Stimulated activated naive CD8-positive, alpha-beta T cell treated with anti-CD3 and anti-CD28 coated beads, Interleukin-15, Interleukin-2, amounts not matched to agents 100 U/mL and 50 U/mL, for 24 hours (primary cell): ENCODE results near the gene TRPM1.

ENCODE experiments used
- ATAC-seq: fragments of 150-1000 bp; cut with Tn5 transposase; one replicate; pipeline ENCODE4 v1.10.0; 2021
- DNase-seq: peaks from one replicate; pipeline ENCODE4 v3.0.0; 2021

The TRPM1 gene

DNA sequence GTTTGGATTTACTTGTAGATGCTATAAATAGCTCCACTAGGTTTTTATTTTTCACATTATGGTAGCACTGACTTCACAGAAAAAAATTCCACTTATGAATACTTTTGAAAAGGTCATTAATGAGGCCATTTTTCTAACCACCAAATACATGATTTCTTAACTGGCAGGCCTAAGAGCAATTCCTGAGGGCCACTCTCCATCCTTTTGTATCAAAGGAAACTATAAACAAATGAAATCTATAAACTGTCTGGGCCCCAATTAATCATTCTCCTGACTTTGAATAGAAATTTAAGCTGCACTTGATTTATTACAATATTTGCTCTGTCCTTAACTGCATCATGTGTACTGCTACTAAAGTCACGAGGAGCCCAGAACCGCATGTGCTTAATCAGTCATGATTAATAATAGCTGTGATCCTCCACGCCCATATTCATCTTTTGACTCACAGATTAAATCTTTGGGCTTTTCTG lies 85.0 kb downstream of the TRPM1 start:
- DNase-seq (no peak), ATAC-seq (no peak)

DNA sequence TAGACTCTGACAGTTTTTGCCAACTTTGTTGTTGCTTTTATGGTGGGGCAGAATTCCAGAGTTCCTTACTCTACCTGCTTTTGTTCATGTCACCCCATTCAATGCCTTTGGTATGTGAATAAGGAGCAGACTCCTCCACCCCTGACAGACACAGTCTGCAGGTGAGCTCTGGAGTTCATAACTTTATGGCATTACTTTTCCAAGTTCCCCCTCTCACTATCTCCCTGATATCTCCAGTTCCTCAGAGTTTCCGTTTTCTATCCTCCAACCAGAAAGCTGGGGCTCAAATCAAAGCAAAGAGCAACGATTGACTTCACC lies 87.0 kb downstream of the TRPM1 start:
- ATAC-seq = no peak
- no peak for DNase-seq

DNA sequence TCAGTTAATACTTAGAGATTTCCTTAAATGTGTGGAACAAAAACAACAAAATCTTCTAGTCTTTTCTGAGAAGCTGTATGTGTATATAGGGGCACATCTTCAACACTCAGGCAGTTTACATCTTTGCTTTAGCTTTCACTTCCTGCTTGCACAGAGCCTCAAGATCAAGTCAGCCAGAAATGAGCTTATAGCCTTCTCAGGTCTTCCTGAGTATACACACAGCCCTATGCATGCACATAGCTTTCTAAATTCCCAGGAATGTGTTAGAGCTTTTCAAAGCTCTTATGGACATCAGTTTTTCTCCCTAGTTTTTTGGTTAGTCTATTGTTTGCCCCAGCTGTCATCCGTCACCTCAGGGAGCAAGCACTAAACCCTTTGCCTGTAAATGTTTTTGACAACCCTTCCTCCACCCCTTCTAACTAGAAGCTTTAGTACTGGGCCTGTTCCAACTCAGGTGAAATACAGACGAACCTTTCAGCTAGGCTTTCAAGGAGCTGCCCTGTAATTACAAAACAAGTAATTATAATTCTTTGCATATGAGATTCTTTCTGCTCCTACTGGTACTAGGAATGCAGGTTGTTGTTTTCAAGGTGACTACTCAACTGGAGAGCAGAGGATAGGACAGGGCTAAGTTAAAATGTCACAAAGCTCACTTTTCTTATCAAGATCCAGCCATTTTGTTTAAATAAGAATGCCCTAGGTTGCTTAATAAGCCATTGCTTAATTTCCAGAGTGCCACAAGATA lies 87.5 kb downstream of the TRPM1 start:
- ATAC-seq = no peak
- DNase-seq = no peak

DNA sequence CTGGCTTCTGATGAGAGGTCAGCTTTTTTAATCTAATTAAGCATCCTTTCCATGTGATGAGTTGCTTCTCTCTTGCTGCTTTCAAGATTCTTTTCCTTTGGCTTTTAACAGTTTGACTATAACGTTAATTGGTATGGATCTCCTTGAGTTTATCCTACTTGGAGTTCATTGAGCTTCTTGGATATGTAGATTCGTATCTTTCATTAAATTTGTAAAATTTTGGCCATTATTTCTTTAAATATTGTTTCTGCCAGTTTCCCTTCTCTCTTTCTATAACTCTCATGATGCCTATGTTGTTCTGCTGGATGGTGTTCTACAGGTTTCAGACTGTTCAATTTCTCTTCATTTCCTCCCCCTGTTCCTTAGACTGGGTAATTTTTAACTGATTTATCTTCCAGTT lies 89.1 kb downstream of the TRPM1 start:
- ATAC-seq (no peak), DNase-seq (no peak)

DNA sequence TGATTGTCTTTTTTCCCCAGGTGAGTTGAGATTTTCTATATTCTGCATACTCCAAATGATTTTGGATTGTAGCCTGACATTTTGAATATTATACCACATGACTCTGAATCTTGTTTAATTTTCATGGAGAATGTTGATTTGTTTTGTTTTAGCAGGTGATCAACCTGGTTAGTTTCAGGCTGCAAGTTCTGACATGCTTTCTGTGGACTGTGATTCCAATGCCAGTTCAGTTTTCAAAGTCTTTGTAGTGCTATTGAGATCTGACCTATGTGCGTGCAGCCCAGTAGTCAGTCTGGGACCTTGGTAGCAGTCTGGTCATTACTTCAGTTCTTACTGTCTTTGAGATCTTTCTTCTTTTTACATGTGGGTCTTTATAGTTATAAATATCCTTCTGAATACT lies 91.5 kb downstream of the TRPM1 start:
- DNase-seq (no peak), ATAC-seq (no peak)

DNA sequence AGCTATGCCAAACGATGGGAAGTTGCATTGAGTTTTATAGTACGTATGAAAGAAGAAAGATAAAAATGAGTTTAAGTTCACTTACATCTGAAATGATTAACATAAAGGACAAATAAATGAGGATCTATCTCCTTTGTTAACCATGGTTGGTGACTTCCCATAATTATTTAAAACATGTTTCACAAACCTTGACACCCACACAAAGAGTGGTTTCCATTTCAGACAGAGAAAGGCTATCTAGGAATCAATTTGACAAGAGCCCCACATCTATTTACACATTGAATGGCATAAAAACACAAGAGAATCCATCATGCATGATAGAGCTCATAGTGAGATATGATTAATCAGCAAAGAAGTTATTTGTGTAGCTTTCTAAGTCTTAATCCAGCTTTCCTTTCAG lies 95.9 kb downstream of the TRPM1 start:
- ATAC-seq (no peak), DNase-seq (no peak)

DNA sequence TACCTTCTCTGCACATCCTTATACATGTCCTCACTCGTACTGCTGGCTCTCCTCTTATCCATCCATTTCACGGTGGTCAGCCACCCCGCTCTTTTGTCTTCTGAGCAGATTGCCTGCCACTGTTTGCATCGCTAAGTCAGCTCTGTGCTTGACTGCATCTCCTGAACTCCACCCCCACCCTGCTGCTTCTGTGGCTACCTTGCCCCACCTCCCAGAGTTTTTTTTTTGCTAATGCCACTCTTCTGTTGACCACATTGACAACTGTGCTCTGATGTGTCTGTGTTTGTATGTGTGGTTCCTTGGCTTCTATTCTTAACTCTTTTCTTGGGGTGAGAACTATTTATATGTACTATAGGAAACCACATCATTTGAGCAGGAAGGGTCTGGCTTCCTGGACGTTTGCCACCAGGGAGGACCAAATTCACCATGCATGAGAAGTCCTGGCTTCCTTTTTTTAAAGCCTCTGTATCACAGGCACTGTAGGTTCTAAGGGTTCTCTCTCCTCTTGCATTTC lies 97.2 kb downstream of the TRPM1 start:
- ATAC-seq (no peak), DNase-seq (no peak)

DNA sequence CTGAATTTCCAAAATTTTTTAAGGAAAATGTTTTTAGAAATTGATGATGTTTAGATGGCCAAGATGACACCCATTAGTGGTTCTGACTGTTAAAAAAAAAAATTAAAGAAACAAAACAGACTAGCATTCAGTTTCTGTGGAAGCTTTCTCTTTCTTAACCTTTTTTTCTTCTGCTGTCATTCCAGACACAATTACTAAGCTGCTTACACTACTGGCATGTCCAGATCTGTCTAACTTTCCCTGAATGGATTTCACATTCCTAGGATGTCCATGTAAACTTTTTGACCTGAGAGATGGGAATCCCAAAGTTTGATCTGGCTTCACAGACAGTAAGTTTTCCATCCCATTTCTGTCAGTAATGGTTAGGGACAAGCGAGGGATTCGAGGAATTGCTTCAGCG lies 99.8 kb downstream of the TRPM1 start:
- ATAC-seq (no peak), DNase-seq (no peak)

DNA sequence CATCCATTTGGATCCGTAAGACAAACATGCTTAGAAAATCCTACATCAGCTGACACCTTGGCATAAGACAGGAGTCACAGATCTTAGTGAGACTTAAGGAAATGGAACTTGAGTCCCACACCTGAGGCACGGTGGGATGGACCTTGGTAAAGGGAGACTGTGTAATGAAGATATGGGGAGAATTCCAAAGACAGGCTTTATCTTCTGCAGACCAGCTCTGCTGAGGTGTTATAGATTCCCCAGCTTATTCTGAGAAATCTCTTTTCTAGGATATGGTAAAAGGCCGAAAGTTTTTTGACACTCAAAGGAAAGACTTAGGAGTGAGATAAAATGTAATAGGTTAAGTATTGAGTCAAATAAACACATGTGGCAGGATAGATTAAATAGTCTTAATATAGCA lies 101.8 kb downstream of the TRPM1 start:
- DNase-seq (no peak), ATAC-seq (no peak)

DNA sequence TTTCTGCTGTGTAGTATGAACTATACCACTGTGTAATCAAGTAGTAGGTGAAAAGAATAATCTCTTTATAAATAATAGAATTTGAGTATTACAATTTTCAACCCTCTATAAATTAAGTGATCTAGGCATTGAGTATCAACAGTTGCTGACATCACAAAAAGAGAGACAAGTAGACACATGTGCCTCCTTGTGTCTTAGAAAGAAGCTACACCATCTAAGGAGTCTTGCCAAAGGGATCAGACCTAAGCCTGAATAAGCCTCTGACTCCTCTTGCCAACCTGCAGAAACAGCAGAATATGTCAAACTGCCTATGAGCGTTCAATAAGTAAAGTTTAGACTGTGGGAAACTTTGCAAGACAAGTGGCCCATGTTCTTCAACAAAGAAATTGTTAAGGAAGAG lies 104.3 kb downstream of the TRPM1 start:
- ATAC-seq = no peak

DNA sequence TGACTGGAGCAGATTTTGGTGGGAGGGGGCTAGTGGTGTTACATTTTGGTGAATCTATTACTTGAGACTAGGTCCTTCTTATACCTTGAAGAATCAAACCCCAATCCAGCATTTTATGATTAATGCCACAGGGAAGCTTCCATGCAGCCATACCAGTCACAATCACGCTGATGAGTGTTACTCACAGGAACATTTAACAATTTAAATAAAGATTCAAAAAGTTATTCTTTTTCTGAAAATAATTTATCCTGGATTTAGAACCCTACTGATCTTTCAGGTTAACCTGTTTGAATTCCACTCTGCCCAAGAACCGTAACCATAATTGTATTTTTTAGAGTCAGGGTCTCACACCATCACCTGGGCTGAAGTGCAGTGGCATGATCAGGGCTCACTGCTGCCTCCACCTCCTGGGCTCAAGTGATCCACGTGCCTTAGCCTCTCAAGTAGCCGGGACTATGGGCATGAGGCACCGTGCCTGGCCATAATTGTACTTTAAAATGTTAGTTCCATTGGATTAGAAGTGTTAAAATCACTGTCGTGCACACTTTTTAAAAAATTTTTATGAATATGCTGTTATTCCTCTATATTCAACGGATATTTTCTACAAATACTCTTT lies 109.2 kb downstream of the TRPM1 start:
- DNase-seq (no peak), ATAC-seq (no peak)

More for the DNA sequence above, 104.3 kb downstream of the TRPM1 start:
- no peak for DNase-seq

DNA sequence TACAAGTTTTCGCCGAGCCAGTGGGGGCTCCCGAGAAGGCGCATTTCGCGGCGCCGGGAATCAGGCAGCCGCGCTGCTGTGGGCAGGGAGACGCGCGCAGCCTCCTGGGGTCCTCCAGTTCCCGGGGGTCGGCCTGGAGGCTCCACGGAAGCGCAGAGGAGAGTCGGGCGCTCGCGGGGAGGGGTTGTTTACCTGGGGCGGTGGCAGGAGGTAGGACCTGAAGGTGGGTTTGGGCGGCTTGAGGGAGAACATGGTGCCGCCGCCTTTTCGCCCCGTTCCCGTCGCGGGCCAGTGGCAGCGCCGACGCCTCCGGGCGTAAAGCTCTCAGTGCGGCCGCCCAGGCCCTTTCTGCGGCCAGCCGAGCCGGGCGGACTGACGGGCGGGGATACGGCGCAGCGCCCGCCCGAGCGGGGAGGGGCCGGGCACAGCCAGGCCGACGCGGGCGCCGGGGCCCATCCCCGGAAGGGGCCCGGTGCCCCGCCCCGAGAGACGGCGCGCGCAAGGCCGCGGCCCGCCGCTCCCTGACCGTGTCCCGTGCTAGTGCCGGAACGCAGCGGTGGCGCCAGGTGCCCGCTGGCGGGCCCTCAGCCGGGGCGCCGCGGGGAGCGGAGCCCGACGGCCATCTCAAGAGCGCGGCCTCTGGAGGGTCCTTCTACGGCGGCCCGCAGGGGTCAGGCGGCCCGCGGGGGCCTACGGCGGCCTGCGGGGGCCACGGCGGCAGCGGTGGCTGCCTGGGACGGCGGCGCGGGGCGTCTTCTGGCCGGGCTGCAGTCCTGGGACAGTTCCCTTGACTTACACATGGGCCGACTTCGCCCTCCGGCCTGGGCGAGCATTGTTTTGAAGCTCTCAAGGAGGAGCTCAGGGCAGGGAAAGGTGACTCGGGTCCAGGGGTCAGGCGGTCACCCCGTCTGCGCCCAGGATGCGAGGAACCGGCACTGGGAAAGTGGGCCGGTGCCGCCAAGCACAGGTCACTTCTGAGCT lies 110.0 kb downstream of the TRPM1 start, which contains the start of gene MTMR10:
Gene MTMR10, minus strand, starts transcription at position 374 of the 981 bp plus-strand sequence. Its CDS starts 122 bp downstream, at position 252.
- peak; percentile 80 for DNase-seq
- peak; percentile 97 for ATAC-seq

DNA sequence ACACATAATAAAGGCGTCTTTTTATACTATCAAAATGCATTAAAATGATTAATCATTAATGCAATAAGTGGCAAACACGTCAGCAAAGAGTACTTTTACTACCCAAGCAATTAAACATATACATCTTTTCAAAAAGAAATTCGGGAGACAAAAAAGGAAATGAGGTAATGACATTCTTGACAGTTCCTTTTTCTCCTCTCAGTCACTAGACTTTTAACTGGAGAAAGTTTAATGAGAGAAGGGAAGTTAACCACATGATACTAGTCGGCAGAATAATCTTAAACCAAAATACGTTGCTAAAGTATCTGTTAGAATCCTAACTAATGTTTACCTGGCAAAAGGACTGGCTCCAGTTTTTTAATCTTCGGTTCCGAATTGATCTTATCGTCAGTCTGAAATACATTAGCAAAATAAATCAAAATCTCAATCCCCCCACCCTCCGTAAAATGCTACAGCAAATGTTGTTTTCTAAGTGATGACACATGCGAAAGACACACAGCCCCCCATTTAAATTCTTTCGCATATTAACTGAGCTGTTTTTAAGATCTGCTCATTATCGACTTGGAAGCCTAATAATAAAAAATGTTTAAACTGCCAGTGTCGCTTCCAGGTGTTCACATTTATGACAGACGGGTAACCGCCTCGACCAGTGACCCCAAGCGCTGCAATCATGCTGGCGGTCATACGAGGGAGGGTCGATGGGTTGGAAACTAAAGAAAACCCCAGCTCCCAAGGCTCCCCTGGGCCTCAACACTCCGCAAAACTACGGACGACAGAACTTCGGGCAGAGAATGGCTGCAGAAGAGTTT lies 110.9 kb downstream of the TRPM1 start:
- peak; percentile 1 for ATAC-seq
- DNase-seq = no peak

DNA sequence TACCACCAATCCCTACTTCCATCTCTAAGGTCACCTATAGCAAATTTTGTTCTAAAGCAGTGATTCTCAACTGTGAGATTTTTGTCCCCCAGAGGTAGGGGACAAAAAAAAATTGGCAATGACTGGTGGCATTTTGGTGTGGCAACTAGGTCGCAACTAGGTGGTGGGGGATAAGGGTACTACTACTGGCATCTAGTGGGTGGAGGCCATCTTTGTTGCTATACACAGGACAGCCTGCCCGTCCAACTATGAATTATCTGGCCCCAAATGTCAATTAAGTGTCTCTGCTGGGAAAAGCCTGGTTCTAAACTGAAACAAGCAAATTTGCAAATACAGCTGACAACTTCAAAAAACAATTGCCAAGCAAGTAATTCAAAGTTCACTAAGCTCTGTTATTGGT lies 111.5 kb downstream of the TRPM1 start:
- DNase-seq = no peak
- ATAC-seq = no peak

DNA sequence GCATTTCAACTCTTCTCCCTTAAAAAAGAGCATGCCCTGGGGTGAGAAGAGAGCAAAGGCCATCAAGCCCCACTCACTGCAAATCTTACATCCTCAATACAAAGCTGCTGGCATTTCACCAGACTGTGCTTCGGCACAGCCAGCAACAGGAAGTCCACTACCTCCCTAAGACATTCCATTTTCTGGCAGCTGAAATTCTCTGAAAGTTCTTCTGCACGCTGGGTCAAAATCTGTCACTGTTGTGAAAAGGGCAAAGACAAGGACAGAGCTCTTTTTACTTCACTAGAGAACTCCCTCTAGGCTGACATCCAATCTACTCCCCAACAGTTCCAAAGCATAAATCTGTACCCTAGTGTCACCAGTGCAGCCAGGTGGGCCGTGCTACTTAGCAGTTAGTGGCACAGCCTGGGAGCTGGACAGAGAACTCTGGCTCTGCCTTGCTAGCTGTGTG lies 116.4 kb downstream of the TRPM1 start:
- no peak for DNase-seq
- ATAC-seq = no peak

DNA sequence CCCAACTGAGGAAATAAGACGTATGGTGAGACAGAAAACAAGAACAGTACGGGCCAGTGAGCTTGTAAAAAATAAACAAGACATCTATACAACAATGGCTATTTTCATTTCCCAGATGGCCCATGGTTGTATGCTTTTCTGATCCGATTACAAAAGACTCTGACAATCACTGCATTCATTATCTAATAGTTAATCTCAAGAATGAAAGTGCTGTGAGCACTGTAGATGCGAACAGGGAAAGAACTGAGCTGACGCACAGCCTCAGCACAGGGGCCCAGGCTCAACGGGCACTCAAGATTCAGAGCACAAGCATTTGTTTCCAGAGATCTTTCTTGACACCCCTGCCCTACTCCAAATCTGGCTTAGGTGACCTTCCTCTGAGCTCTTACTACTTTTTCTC lies 117.0 kb downstream of the TRPM1 start:
- DNase-seq (no peak), ATAC-seq (no peak)

DNA sequence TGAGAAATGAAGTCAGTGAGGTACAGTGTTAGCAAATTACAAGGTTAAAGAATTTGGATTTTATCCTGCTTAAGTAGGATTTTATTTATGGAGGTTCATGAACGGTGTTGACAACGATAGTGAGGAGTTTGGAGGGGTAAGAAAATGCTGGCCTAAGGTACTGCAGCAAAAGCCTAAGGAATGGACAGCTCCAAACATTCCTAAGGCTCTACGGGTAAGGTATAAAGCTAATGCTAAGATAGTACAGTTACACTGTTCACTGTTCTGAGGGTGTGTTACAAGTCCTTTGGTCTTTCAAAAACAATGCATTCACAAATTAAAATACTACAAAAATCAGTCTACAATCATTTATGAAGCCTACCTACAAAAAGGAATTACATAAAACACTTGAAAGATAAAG lies 117.4 kb downstream of the TRPM1 start:
- ATAC-seq = no peak

DNA sequence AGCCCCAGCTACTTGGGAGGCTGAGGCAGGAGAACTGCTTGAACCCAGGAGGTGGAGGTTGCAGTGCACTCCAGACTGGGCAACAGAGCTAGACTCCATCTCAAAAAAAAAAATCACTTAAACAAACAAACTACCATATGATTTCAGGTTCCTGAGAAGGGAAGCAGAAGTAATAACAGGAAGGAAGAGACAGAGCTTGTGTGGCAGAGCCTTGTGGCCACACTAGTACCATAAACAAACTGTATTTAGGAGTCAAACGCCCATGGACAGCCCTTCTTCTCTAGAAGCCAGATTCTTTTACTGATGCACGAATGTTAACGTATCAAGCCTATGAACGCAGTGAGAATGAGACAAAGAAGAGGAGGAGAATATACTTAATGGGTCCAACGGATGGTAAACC lies 122.1 kb downstream of the TRPM1 start:
- ATAC-seq = no peak
- no peak for DNase-seq

More for the DNA sequence above, 117.4 kb downstream of the TRPM1 start:
- DNase-seq = no peak

DNA sequence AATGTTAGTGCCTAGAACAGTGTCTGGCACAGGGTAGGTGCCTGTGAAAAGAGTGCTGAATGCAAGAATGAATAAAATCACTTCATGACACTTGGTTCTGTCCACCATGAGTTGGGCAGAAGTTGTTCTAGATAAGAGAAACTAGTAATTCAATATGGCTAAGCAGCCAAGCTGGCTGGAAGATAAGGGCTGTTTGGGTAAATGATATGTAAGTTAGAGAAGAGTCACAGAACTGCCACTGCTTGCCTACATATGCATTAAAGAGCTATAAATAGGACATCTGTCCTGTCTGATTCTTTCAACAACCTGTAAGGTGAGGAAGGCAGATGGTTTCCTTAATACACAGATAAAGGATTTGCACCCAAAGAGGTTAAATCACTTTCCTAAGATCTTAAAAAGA lies 123.2 kb downstream of the TRPM1 start:
- DNase-seq = no peak
- no peak for ATAC-seq

DNA sequence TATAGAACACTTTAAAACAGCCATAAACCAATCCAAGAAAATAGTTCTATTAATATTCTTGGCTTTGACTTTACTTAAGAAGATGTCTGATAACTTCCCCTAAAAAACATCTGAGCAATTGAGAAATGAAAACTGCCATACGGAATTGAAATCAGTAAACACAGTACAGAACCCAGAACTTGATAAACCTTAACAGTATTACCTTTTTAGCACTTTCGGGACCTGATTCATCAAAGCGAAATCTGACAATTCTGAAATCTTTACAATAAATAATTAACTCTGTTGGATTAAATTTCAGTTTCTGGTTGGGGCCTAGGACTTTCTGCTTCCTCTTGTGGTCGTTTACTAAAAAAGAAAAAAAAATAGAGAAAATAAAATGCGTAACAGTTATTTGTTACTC lies 127.4 kb downstream of the TRPM1 start:
- ATAC-seq = no peak

DNA sequence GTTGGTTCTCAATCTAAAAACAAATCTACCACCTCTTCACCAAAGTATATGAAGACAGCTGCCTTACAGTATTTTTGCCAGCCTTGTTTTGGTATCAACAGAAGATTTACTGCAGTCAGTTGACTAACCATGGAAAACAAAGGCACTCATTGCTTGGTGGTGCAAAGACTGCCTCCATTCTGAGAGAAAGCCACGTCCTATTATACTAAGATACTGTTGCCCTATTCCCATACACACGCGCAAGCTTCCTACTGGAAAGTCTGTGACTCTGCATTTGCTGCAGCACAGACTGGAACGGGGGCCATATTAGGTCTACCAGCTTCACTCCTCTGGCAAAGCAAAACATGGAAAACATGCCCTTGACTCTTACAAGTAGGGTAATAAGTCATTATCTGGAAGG lies 128.1 kb downstream of the TRPM1 start:
- DNase-seq (no peak), ATAC-seq (no peak)

More for the DNA sequence above, 127.4 kb downstream of the TRPM1 start:
- DNase-seq = no peak

DNA sequence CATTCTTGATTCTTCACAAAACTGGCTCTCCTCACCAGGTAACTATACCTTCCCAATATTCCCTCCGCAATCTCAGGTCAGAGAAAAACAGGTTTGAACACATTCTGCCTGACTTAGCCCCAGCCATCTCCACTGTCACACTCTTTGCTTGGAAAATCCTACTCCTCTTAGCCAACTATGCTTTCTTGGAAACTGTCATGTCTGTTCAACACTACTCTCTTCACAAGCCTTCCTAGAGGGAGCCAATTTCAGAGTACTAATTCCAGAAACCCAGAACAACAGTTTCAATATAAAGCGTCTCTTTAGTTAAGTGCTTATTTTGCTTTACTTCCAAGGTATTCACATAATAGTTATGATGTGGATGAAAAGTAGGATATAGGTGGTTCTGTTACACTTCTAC lies 131.8 kb downstream of the TRPM1 start:
- ATAC-seq = no peak

More for the DNA sequence above, 131.8 kb downstream of the TRPM1 start:
- no peak for DNase-seq
